A549 (cell line): ENCODE data around the gene LYL1.

ENCODE experiments used
- CHD2 ChIP-seq: fragments of 150-350 bp; IDR thresholded peaks from 2 replicates; pipeline ENCODE4 v1.6.1; 2014; ENCODE audit warnings: low read length; ENCODE audit not compliant: partially characterized antibody
- CHD4 ChIP-seq: fragments of 200-600 bp; sonication (generic); IDR thresholded peaks from 2 replicates; pipeline ENCODE4 v1.6.1; 2016; ENCODE audit warnings: antibody characterized with exemption, mild to moderate bottlenecking, borderline replicate concordance
- ESRRA ChIP-seq: fragments of 150-350 bp; IDR thresholded peaks from 2 replicates; pipeline ENCODE4 v1.6.1; 2014; ENCODE audit warnings: mild to moderate bottlenecking, low read length, borderline replicate concordance
- PHF8 ChIP-seq: fragments of 200-600 bp; sonication (generic); IDR thresholded peaks from 2 replicates; pipeline ENCODE4 v1.6.1; 2016; ENCODE audit warnings: low read depth, mild to moderate bottlenecking, antibody characterized with exemption, moderate library complexity, borderline replicate concordance
- SMC3 ChIP-seq: fragments of >200 bp; sonication (Bioruptor Twin); formaldehyde crosslinking; IDR thresholded peaks from 3 replicates; pipeline ENCODE4 v1.6.1; 2018; ENCODE audit warnings: inconsistent platforms
- SREBF2 ChIP-seq: fragments of 450-650 bp; IDR thresholded peaks from 2 replicates; pipeline ENCODE4 v1.6.1; 2014; ENCODE audit warnings: mild to moderate bottlenecking, moderate library complexity
- TP53 ChIP-seq: fragments of 250-450 bp; sonication (Bioruptor Pico); IDR thresholded peaks from 2 replicates; pipeline ENCODE4 v1.5.0; 2021; ENCODE audit warnings: mild to moderate bottlenecking, moderate library complexity
- TF ChIP-seq, protein P1 (sequence below): fragments of 200-600 bp; sonication (generic); IDR thresholded peaks from 2 replicates; pipeline ENCODE4 v1.6.1; 2016; ENCODE audit warnings: antibody characterized with exemption, mild to moderate bottlenecking, moderate library complexity
- TF ChIP-seq, protein P2 (sequence below): fragments of >200 bp; sonication (Bioruptor Twin); formaldehyde crosslinking; IDR thresholded peaks from 3 replicates; pipeline ENCODE4 v1.5.1; 2016
- TF ChIP-seq, protein P3 (sequence below): IDR thresholded peaks from 2 replicates; pipeline ENCODE4 v1.6.1; 2012

DNA sequence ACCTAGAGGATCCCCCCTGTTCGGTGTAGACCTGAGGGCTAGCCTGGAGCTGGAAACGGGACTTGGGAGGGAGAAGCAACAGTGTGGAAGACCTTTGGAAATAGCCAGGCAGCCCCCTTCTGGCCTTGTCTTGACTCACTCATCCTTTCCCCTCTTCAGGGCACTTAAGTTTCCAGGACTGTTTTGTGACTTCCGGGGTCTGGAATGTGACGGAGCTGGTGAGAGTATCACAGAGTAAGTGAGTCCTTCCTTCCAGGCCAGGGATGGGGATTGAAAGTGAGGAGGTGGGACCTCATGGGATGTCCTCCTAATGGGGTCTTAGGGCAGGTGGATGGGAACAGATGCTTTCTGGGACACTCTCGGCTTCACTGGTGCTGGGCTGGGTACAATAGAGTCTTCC, 29.4 kb downstream of the LYL1 start:
- TF ChIP-seq, protein P1, sequence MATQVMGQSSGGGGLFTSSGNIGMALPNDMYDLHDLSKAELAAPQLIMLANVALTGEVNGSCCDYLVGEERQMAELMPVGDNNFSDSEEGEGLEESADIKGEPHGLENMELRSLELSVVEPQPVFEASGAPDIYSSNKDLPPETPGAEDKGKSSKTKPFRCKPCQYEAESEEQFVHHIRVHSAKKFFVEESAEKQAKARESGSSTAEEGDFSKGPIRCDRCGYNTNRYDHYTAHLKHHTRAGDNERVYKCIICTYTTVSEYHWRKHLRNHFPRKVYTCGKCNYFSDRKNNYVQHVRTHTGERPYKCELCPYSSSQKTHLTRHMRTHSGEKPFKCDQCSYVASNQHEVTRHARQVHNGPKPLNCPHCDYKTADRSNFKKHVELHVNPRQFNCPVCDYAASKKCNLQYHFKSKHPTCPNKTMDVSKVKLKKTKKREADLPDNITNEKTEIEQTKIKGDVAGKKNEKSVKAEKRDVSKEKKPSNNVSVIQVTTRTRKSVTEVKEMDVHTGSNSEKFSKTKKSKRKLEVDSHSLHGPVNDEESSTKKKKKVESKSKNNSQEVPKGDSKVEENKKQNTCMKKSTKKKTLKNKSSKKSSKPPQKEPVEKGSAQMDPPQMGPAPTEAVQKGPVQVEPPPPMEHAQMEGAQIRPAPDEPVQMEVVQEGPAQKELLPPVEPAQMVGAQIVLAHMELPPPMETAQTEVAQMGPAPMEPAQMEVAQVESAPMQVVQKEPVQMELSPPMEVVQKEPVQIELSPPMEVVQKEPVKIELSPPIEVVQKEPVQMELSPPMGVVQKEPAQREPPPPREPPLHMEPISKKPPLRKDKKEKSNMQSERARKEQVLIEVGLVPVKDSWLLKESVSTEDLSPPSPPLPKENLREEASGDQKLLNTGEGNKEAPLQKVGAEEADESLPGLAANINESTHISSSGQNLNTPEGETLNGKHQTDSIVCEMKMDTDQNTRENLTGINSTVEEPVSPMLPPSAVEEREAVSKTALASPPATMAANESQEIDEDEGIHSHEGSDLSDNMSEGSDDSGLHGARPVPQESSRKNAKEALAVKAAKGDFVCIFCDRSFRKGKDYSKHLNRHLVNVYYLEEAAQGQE, result no peak
- TF ChIP-seq SMC3 (no peak), PHF8 (no peak), TP53 (CRISPR knock-in tag) (no peak), CHD2 (no peak), ESRRA (no peak), SREBF2 (no peak), CHD4 (no peak)
- TF ChIP-seq, protein P2, sequence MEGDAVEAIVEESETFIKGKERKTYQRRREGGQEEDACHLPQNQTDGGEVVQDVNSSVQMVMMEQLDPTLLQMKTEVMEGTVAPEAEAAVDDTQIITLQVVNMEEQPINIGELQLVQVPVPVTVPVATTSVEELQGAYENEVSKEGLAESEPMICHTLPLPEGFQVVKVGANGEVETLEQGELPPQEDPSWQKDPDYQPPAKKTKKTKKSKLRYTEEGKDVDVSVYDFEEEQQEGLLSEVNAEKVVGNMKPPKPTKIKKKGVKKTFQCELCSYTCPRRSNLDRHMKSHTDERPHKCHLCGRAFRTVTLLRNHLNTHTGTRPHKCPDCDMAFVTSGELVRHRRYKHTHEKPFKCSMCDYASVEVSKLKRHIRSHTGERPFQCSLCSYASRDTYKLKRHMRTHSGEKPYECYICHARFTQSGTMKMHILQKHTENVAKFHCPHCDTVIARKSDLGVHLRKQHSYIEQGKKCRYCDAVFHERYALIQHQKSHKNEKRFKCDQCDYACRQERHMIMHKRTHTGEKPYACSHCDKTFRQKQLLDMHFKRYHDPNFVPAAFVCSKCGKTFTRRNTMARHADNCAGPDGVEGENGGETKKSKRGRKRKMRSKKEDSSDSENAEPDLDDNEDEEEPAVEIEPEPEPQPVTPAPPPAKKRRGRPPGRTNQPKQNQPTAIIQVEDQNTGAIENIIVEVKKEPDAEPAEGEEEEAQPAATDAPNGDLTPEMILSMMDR, result no peak
- TF ChIP-seq, protein P3, sequence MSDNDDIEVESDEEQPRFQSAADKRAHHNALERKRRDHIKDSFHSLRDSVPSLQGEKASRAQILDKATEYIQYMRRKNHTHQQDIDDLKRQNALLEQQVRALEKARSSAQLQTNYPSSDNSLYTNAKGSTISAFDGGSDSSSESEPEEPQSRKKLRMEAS, result no peak
